B cell (primary cell): ENCODE measurements around the gene CACNA2D3. TPM values are rescaled to one million over a fixed set of nuclear protein-coding genes. Genes with fewer than 3 reads are reported as not detected.

Experiments used
- ATAC-seq: fragments of 200-7000 bp; cut with Tn5 transposase; one replicate; pipeline ENCODE4 v1.10.0; 2021; ENCODE audit warnings: low read depth, mild to moderate bottlenecking, moderate number of reproducible peaks, moderate library complexity
- CTCF ChIA-PET: fragments of 350-600 bp; sonication (Branson Sonifier 250); formaldehyde crosslinking; loops from one replicate; lab custom pipeline; 2021; ENCODE audit warnings: antibody characterized with exemption, inconsistent platforms; lab: Charles Lee
- POLR2A ChIA-PET: fragments of 350-600 bp; sonication (Branson Sonifier 250); formaldehyde crosslinking; loops from one replicate; lab custom pipeline; 2021; ENCODE audit warnings: antibody characterized with exemption; lab: Charles Lee
- DNase-seq: peaks from one replicate; pipeline ENCODE4 v3.0.0; 2013
- H2AFZ ChIP-seq: 2 replicates; pipeline ENCODE4 v1.6.1; 2012; ENCODE audit warnings: mild to moderate bottlenecking, low read depth, low read length; ENCODE audit not compliant: insufficient read depth, poor library complexity, severe bottlenecking
- H3K27ac ChIP-seq, 2 donors: 1 replicate in 1 of 2; 2 replicates in 1 of 2; pipeline ENCODE4 v1.5.1; 2012 to 2013; ENCODE audit warnings: low read length in 2 of 2, mild to moderate bottlenecking in 2 of 2, moderate library complexity in 1 of 2
- H3K27me3 ChIP-seq, 4 experiments: fragments of 200-600 bp in 1 of 4; sonication (generic) in 1 of 4; replicated peaks in 1 of 4; 1 replicate in 2 of 4; 2 replicates in 2 of 4; pipeline versions ENCODE4 v1.6.1 to v1.7.0; 2013 to 2016; ENCODE audit warnings: low read length in 3 of 4, mild to moderate bottlenecking in 2 of 4, mixed read lengths in 1 of 4, moderate library complexity in 1 of 4; ENCODE audit not compliant: insufficient read depth in 4 of 4, control insufficient read depth in 3 of 4; ENCODE audit errors: control extremely low read depth in 1 of 4
- H3K36me3 ChIP-seq, 2 experiments: replicated peaks in 1 of 2; 1 replicate in 1 of 2; 2 replicates in 1 of 2; pipeline versions ENCODE4 v1.6.1 to v1.7.1; 2013; ENCODE audit warnings: low read length in 1 of 2; ENCODE audit not compliant: insufficient read depth in 2 of 2, control insufficient read depth in 1 of 2; ENCODE audit errors: control extremely low read depth in 1 of 2, extremely low read depth in 1 of 2
- H3K4me1 ChIP-seq, 2 donors: fragments of 200-600 bp in 1 of 2; sonication (generic) in 1 of 2; 1 replicate in 1 of 2; 2 replicates in 1 of 2; pipeline versions ENCODE4 v1.5.1 to v1.6.1; 2013 to 2017; ENCODE audit warnings: low read length in 2 of 2; ENCODE audit not compliant: control insufficient read depth in 2 of 2, insufficient read depth in 2 of 2
- H3K4me2 ChIP-seq: replicated peaks from 2 replicates; pipeline ENCODE3; 2012; ENCODE audit warnings: mild to moderate bottlenecking, low read depth, low read length; ENCODE audit not compliant: poor library complexity, severe bottlenecking
- H3K4me3 ChIP-seq, 5 experiments: fragments of 200-600 bp in 1 of 5; sonication (generic) in 1 of 5; 1 replicate in 3 of 5; 2 replicates in 2 of 5; pipeline versions ENCODE4 v1.5.1 to v1.7.0; 2011 to 2016; ENCODE audit warnings: low read length in 4 of 5, mild to moderate bottlenecking in 4 of 5, low read depth in 2 of 5, control low read depth in 1 of 5, moderate library complexity in 1 of 5; ENCODE audit not compliant: insufficient read depth in 1 of 5; ENCODE audit errors: control extremely low read depth in 1 of 5, extremely low read depth in 1 of 5
- H3K79me2 ChIP-seq: fragments of 200-600 bp; sonication (generic); one replicate; pipeline ENCODE4 v1.6.0; 2016; ENCODE audit warnings: low read length; ENCODE audit not compliant: control insufficient read depth, insufficient read depth
- H3K9ac ChIP-seq: fragments of 200-600 bp; sonication (generic); 2 replicates; pipeline ENCODE4 v1.6.1; 2017; ENCODE audit warnings: mild to moderate bottlenecking, low read length, moderate library complexity
- H3K9me3 ChIP-seq, 3 donors: one replicate each; pipeline versions ENCODE4 v1.6.1 to v1.7.1; 2013; ENCODE audit warnings: low read length in 2 of 3; ENCODE audit not compliant: control insufficient read depth in 2 of 3, insufficient read depth in 1 of 3; ENCODE audit errors: control extremely low read depth in 1 of 3
- H4K20me1 ChIP-seq: 2 replicates; pipeline ENCODE4 v1.6.0; 2012; ENCODE audit warnings: mild to moderate bottlenecking, low read length; ENCODE audit not compliant: insufficient read depth, control insufficient read depth, poor library complexity, severe bottlenecking
- H3K27ac Mint-ChIP-seq: one replicate; pipeline ENCODE4 v1.8.0; 2021; ENCODE audit warnings: mixed read lengths
- H3K27me3 Mint-ChIP-seq: one replicate; pipeline ENCODE4 v1.8.0; 2021; ENCODE audit warnings: mixed read lengths
- H3K4me1 Mint-ChIP-seq: one replicate; pipeline ENCODE4 v1.8.0; 2021; ENCODE audit warnings: mixed read lengths
- H3K4me3 Mint-ChIP-seq: one replicate; pipeline ENCODE4 v1.8.0; 2021; ENCODE audit warnings: mixed read lengths
- H3K9me3 Mint-ChIP-seq: one replicate; pipeline ENCODE4 v1.8.0; 2022; ENCODE audit warnings: mixed read lengths; ENCODE audit not compliant: insufficient read depth
- CTCF ChIP-seq: fragments of 200-600 bp; IDR thresholded peaks from one replicate; pipeline ENCODE4 v1.8.0; 2022; ENCODE audit warnings: antibody characterized with exemption, mild to moderate bottlenecking
- EZH2 ChIP-seq: IDR thresholded peaks from 2 replicates; pipeline ENCODE4 v1.6.1; 2012; ENCODE audit warnings: borderline replicate concordance, low read depth, mild to moderate bottlenecking, moderate library complexity, low read length; ENCODE audit not compliant: insufficient read depth, poor library complexity, severe bottlenecking
- WGBS: methylation state at CpG from one replicate; pipeline ENCODE4 v1.1.5; 2013; ENCODE audit warnings: missing lambda C conversion rate; ENCODE audit not compliant: insufficient coverage; 5-methylcytosine and 5-hydroxymethylcytosine counted together
- intact Hi-C: fragments of 100-400 bp; cut with micrococcal nuclease; formaldehyde crosslinking; loops from one replicate; pipeline ENCODE4 v1.10.0; 2022
- polyA plus RNA-seq: library from polyadenylated mRNA; depleted of rRNA; stranded (reverse); fragments of >200 nt; gene quantifications from 2 replicates; pipeline ENCODE4 v1.2.3, GENCODE V29; 2012
- total RNA-seq, 2 donors: library from RNA; stranded (reverse); fragments of 120-200 nt in 1 of 2; gene quantifications; 1 replicate in 1 of 2; 2 replicates in 1 of 2; pipeline versions ENCODE4 v1.2.3 to v1.2.4, GENCODE V29; 2013 to 2022

Gene CACNA2D3
- total and polyA plus RNA-seq, 2 donors (not counting 1 experiment from before 2014, with no cell fraction given) = not detected

GRCh38 chr3:54837964-54838363, 715.6 kb downstream of the CACNA2D3 start:
- intact Hi-C loops = no loop called here
- Histone ChIP-seq H4K20me1 (no peaks in the 10 kb centered on the region), H3K4me1 (no peaks in the 10 kb centered on the region), H3K36me3 (no peaks in the 10 kb centered on the region), H3K4me3 (no peak overlapping the region), H3K27ac (no peak overlapping the region), H3K9me3 (peaks cover 0 to 4% (median 0%) of the 10 kb centered on the region in 3 donors), H3K79me2 (no peaks in the 10 kb centered on the region), H3K9ac (no peak overlapping the region), H3K4me2 (no peak overlapping the region), H3K27me3 (no peaks in the 10 kb centered on the region), H2AFZ (no peak overlapping the region)
- H3K27me3 Mint-ChIP-seq = no peaks in the 10 kb centered on the region
- ChIA-PET CTCF (no interaction called here), POLR2A (no interaction called here)
- H3K4me1 Mint-ChIP-seq = no peaks in the 10 kb centered on the region
- WGBS = 59% methylated on average over 2 of the region's 2 CpGs
- DNase-seq (no peak), ATAC-seq (no peak)
- H3K4me3 Mint-ChIP-seq = no peak overlapping the region
- H3K27ac Mint-ChIP-seq = no peak overlapping the region
- TF ChIP-seq EZH2 = no peak
- no peak for TF ChIP-seq CTCF
- no peaks in the 10 kb centered on the region for H3K9me3 Mint-ChIP-seq

DNA sequence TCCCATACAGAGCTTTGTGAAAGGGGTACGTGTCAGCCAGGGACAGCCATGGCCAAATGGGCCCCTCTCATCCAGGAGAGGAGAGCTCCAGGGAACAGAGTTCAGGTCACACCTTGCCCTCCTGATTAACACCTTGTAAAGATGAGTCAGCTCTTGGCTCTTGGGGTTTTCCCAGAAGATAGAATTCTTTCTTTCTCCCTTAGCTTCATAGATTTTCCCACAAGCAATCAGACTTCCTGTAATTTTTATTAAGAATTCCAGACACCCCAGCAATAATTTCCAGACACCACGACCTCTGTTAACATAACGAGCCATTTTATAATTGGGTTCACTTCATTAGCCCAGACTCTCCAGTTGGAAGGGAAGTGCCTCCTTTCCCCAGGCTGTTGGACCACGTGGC, 719.1 kb downstream of the CACNA2D3 start:
- Mint-ChIP-seq H3K4me3 (no peak overlapping the region), H3K27me3 (peaks cover 9% of the 10 kb centered on the region), H3K4me1 (no peaks in the 10 kb centered on the region), H3K27ac (no peak overlapping the region), H3K9me3 (no peaks in the 10 kb centered on the region)
- CTCF ChIA-PET = interaction anchor here (1.5 kb wide), 1 partner anchor 11 kb away, joined by 3 read pairs; no protein-coding TSS in a partner anchor
- Histone ChIP-seq H4K20me1 (no peaks in the 10 kb centered on the region), H3K4me1 (no peaks in the 10 kb centered on the region), H2AFZ (no peak overlapping the region), H3K9ac (no peak overlapping the region), H3K9me3 (peaks cover 0 to 4% (median 0%) of the 10 kb centered on the region in 3 donors), H3K4me2 (no peak overlapping the region), H3K27me3 (no peaks in the 10 kb centered on the region), H3K79me2 (no peaks in the 10 kb centered on the region), H3K4me3 (no peak overlapping the region), H3K27ac (no peak overlapping the region), H3K36me3 (no peaks in the 10 kb centered on the region)
- POLR2A ChIA-PET = no interaction called here
- WGBS = 78% methylated on average over 4 of the region's 4 CpGs
- DNase-seq (no peak), ATAC-seq (no peak)
- TF ChIP-seq CTCF (no peak), EZH2 (no peak)
- intact Hi-C loops = no loop called here
